Large intestine (tissue), 12 donors: Measurements from ENCODE around the gene SMCP. TPM values are rescaled to one million over a fixed set of nuclear protein-coding genes. Genes with fewer than 3 reads are reported as not detected.

ENCODE experiments used
- DNase-seq, 2 donors: peaks; one replicate each; pipeline versions ENCODE4 v3.0.0 to v3.0.0-alpha.2; 2013
- H3K27ac ChIP-seq: one replicate; pipeline ENCODE4 v1.5.1; 2013; ENCODE audit warnings: low read length
- H3K27me3 ChIP-seq: 2 replicates; pipeline ENCODE4 v1.6.1; 2013; ENCODE audit warnings: low read length; ENCODE audit not compliant: control insufficient read depth, insufficient read depth
- H3K36me3 ChIP-seq: 2 replicates; pipeline ENCODE4 v1.6.1; 2013; ENCODE audit warnings: low read length; ENCODE audit not compliant: control insufficient read depth, insufficient read depth
- H3K4me1 ChIP-seq: one replicate; pipeline ENCODE4 v1.6.1; 2013; ENCODE audit warnings: low read length; ENCODE audit not compliant: control insufficient read depth, insufficient read depth
- H3K4me3 ChIP-seq: one replicate; pipeline ENCODE4 v1.5.1; 2013; ENCODE audit warnings: low read length
- H3K9me3 ChIP-seq: one replicate; pipeline ENCODE4 v1.6.1; 2013; ENCODE audit warnings: mild to moderate bottlenecking, low read depth, low read length, moderate library complexity; ENCODE audit not compliant: control insufficient read depth
- whole genome bisulfite sequencing: methylation state at CpG from one replicate; pipeline ENCODE4 v1.1.5; 2013; ENCODE audit warnings: low lambda C conversion rate; ENCODE audit not compliant: insufficient coverage; 5-methylcytosine and 5-hydroxymethylcytosine counted together
- long read RNA-seq, 11 donors: transcript quantifications; one replicate each; lab custom pipeline, GENCODE V29; 2026
- polyA plus RNA-seq: library from polyadenylated mRNA; unstranded; fragments of 120-200 nt; gene quantifications from one replicate; pipeline ENCODE4 v1.2.1, GENCODE V29; 2013

SMCP gene
- polyA plus RNA-seq = not detected
- long read RNA-seq, donor 1 = 0 reads
- long read RNA-seq, donor 2 = 0 reads
- long read RNA-seq, donor 3 = 0 reads
- long read RNA-seq, donor 4 = 0 reads
- long read RNA-seq, donor 5 = 0 reads
- long read RNA-seq, donor 6 = 0 reads
- long read RNA-seq, donor 7 = 0 reads
- long read RNA-seq, donor 8 = 0 reads
- long read RNA-seq, donor 9 = 0 reads
- long read RNA-seq, donor 10 = 0 reads
- long read RNA-seq, donor 11 = 0 reads

- DNase-seq = no peak
- no CpG with 5 or more reads among the region's 1 CpG for WGBS
- H3K36me3 ChIP-seq = no peaks in the 10 kb centered on the region
- H3K9me3 ChIP-seq = no peaks in the 10 kb centered on the region
- no peaks in the 10 kb centered on the region for H3K27me3 ChIP-seq
- no peak within 1 kb of the TSS for H3K27ac ChIP-seq
- no peak within 1 kb of the TSS for H3K4me3 ChIP-seq
- no peaks in the 10 kb centered on the region for H3K4me1 ChIP-seq
Observed at GRCh38 chr1:152878042-152878441, at the start of gene SMCP. SMCP (plus strand) TSS chr1:152878322; CDS start chr1:152884423, 6,101 bp downstream.

DNA sequence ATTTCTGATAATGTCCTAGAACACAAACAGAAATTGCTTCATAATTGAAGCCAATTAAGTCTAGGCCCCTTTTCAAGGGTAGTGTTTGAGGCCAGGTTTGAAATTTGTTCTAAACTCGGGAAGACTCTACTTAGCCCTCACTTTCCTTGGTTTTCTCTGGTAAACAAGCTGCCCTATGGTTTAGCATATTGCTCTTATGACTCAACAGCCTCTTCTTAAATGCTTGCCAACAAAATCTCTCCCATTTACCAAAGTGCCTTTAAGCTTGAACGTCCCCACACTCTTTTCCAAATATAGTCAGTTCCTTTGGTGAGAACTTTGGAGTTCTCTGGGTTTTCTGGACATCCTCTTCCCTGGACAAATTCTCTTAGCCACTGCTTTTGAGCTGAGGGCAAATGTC, 41.3 kb upstream of the SMCP start:
- WGBS = no CpG with 5 or more reads among the region's 2 CpGs
- H3K9me3 ChIP-seq = no peaks in the 10 kb centered on the region
- DNase-seq = no peak
- no peaks in the 10 kb centered on the region for H3K27me3 ChIP-seq
- H3K27ac ChIP-seq = no peak overlapping the region
- H3K4me1 ChIP-seq = no peaks in the 10 kb centered on the region
- H3K4me3 ChIP-seq = no peak overlapping the region
- no peaks in the 10 kb centered on the region for H3K36me3 ChIP-seq

- no peak for DNase-seq
- Histone ChIP-seq H3K4me3 (no peak within 1 kb of the TSS), H3K27me3 (no peaks in the 10 kb centered on the region), H3K36me3 (no peaks in the 10 kb centered on the region), H3K4me1 (no peaks in the 10 kb centered on the region), H3K27ac (no peak within 1 kb of the TSS), H3K9me3 (no peaks in the 10 kb centered on the region)
- WGBS = no CpG with 5 or more reads among the region's 3 CpGs
Observed at GRCh38 chr1:152842556-152842955, 35.6 kb upstream of the SMCP start, which contains the start of gene LCE6A. LCE6A (plus strand) TSS chr1:152842856; CDS start chr1:152843521, 665 bp downstream.

DNA sequence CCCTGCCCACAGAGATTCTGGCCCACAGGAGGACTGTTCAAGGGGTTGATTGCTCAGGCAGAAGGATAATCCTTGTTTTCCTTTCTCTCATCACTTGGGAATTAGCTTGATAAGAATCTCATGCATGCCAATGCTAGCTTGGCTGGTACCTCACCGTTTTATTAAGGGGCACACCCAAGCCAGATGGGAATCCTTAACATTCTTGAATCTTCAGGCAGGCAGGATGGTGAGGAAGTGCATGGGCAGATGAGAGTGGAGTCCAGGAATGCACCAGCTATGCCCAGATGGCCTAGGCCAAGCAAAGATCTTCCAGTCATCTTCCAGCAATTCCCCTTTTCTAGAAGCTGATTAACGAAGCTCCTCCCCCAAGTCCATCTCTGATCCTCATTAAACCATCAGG, 22.5 kb upstream of the SMCP start:
- Histone ChIP-seq H3K4me1 (no peaks in the 10 kb centered on the region), H3K27ac (no peak overlapping the region), H3K36me3 (no peaks in the 10 kb centered on the region), H3K9me3 (no peaks in the 10 kb centered on the region), H3K27me3 (no peaks in the 10 kb centered on the region), H3K4me3 (no peak overlapping the region)
- no peak for DNase-seq
- WGBS = no CpG with 5 or more reads among the region's 2 CpGs

- Histone ChIP-seq H3K27ac (no peak overlapping the region), H3K4me1 (no peaks in the 10 kb centered on the region), H3K9me3 (no peaks in the 10 kb centered on the region), H3K4me3 (no peak overlapping the region), H3K27me3 (no peaks in the 10 kb centered on the region), H3K36me3 (no peaks in the 10 kb centered on the region)
- DNase-seq = no peak
- WGBS = no CpG with 5 or more reads among the region's 1 CpG
Observed at GRCh38 chr1:152858062-152858461, 20.1 kb upstream of the SMCP start.

GRCh38 chr1:152859696-152860095, 18.4 kb upstream of the SMCP start, which contains the start of gene LCE7A:
LCE7A (plus strand) TSS chr1:152859996; CDS start chr1:152860698, 702 bp downstream.
- no peaks in the 10 kb centered on the region for H3K4me1 ChIP-seq
- WGBS = no CpG with 5 or more reads among the region's 3 CpGs
- no peaks in the 10 kb centered on the region for H3K36me3 ChIP-seq
- no peak for DNase-seq
- no peak within 1 kb of the TSS for H3K4me3 ChIP-seq
- H3K27me3 ChIP-seq = no peaks in the 10 kb centered on the region
- no peak within 1 kb of the TSS for H3K27ac ChIP-seq
- no peaks in the 10 kb centered on the region for H3K9me3 ChIP-seq

- Histone ChIP-seq H3K36me3 (no peaks in the 10 kb centered on the region), H3K27ac (no peak overlapping the region), H3K4me1 (no peaks in the 10 kb centered on the region), H3K27me3 (no peaks in the 10 kb centered on the region), H3K4me3 (no peak overlapping the region), H3K9me3 (no peaks in the 10 kb centered on the region)
- DNase-seq = no peak
- 100% methylated on average over 1 of the region's 3 CpGs for WGBS
Observed at GRCh38 chr1:152860129-152860528, 18.0 kb upstream of the SMCP start.

DNA sequence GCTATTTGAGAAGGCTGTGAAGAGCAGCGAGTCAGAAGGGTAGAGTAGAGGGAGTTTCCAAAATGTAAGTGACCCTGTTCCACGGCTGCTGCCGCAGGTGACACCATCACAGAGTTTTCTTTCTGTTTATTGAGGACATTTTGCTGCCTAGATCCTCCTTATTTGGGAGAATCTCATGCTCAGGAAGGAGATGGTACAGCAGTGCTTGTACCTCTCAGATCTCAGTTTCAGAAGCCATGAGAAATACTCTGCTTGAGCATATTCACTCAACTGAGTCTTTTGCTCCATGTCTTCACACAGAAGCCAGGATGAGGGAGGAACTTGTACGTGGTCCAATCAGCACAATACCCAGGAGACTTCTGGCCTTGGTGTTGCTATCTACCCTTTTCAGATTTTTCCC, 16.7 kb upstream of the SMCP start:
- no peak for DNase-seq
- H3K4me3 ChIP-seq = no peak overlapping the region
- H3K4me1 ChIP-seq = no peaks in the 10 kb centered on the region
- no peaks in the 10 kb centered on the region for H3K36me3 ChIP-seq
- H3K27ac ChIP-seq = no peak overlapping the region
- no peaks in the 10 kb centered on the region for H3K27me3 ChIP-seq
- 100% methylated on average over 1 of the region's 4 CpGs for WGBS
- no peaks in the 10 kb centered on the region for H3K9me3 ChIP-seq

DNA sequence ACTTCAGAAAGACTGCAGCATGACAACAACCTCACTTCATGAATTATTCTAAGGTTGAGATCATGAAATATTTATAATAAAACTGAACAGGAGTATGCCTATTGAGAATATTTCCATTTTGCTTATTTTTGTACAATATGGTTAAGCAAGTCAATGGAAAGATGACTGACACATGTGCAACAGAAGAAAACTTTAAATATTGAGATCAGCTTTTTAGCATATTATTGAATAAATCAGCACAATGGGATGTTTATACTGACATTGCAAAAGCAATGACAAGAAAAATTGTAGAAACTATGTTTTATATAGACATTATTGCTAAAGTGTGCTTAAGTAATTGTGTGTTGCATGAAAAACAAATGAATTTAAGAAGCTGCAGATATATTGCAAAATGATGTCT, 13.7 kb upstream of the SMCP start:
- H3K36me3 ChIP-seq = no peaks in the 10 kb centered on the region
- H3K4me3 ChIP-seq = no peak overlapping the region
- DNase-seq = no peak
- H3K27ac ChIP-seq = no peak overlapping the region
- no peaks in the 10 kb centered on the region for H3K4me1 ChIP-seq
- H3K9me3 ChIP-seq = no peaks in the 10 kb centered on the region
- H3K27me3 ChIP-seq = no peaks in the 10 kb centered on the region

GRCh38 chr1:152866321-152866720, 11.8 kb upstream of the SMCP start:
- H3K27me3 ChIP-seq = no peaks in the 10 kb centered on the region

GRCh38 chr1:152869808-152870419, 8.2 kb upstream of the SMCP start:
- Histone ChIP-seq H3K4me1 (no peaks in the 10 kb centered on the region), H3K9me3 (no peaks in the 10 kb centered on the region), H3K27me3 (peaks cover 4% of the 10 kb centered on the region), H3K4me3 (no peak overlapping the region), H3K27ac (no peak overlapping the region), H3K36me3 (no peaks in the 10 kb centered on the region)
- 54% methylated on average over 5 of the region's 9 CpGs for WGBS
- peak; percentile 21 to 31 for DNase-seq

More at GRCh38 chr1:152866321-152866720, 11.8 kb upstream of the SMCP start:
- no peak for DNase-seq
- Histone ChIP-seq H3K4me1 (no peaks in the 10 kb centered on the region), H3K27ac (no peak overlapping the region), H3K4me3 (no peak overlapping the region), H3K9me3 (no peaks in the 10 kb centered on the region), H3K36me3 (no peaks in the 10 kb centered on the region)
- 86% methylated on average over 1 of the region's 2 CpGs for WGBS
